GM18867 (cell line): ENCODE results near the gene PRELID2.
A peak's percentile ranks its signal among the peaks of the same experiment; 100 is the strongest.
"Not testable (repeated sequence)": the region's sequence is repeated elsewhere in the genome, so short reads cannot be mapped to it uniquely, and the experiment has no call there.

ENCODE experiments used
- ATAC-seq: cut with Tn5 transposase; IDR thresholded peaks from one replicate; pipeline ENCODE4 v1.9.1; 2021; ENCODE audit warnings: mild to moderate bottlenecking, moderate library complexity; ENCODE audit not compliant: unreplicated experiment

Gene PRELID2

DNA sequence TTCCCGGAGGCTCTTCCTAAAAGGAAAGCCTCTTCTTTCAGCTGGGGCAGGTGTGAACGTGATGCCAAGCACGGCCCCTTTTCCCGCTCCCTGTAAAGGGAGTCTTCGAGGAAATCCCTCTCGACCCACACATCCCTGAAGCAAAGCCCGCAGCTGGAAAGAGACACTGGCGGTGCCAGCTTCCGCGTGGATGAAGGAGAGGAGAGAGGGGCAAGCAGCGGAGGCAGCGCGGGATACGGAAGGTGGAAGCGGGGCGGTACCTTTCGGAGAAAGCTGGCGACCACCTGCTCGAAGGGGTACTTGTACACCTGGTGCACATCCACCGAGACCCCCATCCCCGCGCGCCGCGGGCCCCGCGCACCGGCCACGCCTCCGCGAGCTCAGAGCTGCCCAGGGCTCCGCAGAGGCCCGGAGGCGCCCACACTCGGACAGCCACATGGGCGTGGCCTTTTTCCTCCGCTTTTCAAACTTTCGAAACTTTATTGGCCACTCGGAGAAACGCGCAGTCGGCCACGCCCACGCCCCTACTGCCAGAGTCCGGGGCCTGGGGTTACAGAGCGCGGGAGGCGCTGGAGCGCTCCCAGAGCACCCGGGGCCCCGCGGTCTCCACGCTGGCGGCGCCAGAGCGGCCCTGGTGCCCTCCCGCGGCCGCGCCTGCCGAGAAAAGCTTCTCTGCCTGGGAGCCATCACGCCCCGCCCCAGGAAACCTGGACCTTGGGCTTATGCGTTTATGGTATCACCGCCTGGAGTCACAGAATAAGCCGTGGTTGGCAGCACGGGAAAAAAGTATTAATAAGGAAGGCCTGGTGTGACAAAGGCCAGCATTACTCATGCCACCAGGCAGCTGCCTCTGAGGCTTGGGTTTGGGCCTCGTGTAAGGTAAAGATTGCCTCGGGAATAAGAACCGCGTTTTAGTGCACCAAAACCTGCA lies at the start of gene PRELID2:
TSS of gene PRELID2 (minus strand) at position 426 of the 931 bp plus-strand sequence. CDS start at position 335, 91 bp downstream.
- ATAC-seq, result peak; percentile 67

DNA sequence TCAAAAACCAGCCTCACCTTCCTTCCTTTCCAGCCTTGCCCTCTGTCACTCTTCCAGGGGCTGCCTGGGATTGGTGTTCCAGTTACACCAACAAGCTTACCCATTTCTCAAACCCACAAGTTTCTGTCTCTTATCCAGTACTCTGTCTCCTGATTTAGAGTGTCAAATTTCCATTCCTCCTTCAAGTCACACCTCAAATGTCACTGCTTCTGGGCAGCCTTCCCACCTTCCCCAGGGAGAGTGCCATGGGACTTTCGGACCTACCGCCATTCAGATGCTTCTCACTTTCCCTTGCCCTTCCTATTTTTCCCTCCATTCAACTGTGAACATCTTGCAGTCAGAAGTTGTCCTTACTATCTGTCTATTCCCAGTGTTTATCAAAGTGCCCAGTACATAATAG lies 39.6 kb upstream of the PRELID2 start:
- no peak for ATAC-seq

DNA sequence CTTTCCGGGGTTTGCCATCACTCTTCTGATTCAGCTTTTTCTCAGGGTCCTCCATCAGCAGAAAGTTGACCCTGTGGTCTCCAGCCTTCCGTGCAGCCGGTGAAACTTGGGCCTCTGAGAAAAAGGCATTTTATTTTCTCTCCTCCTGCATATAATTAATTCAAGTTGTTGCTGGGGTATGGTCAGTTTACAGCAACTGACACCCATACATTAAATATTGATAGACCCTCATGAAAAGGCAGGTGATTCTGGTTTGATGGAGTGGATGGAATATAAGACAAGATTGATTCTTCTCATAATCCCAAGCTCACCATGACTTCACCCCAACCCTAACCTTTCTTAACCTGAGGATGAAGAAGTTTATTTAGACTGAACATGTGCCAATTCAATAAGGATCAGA lies 37.8 kb upstream of the PRELID2 start, which contains the start of gene GRXCR2:
TSS of gene GRXCR2 (minus strand) at position 101 of the 400 bp plus-strand sequence. CDS start at position 55, 46 bp downstream.
- no peak for ATAC-seq

DNA sequence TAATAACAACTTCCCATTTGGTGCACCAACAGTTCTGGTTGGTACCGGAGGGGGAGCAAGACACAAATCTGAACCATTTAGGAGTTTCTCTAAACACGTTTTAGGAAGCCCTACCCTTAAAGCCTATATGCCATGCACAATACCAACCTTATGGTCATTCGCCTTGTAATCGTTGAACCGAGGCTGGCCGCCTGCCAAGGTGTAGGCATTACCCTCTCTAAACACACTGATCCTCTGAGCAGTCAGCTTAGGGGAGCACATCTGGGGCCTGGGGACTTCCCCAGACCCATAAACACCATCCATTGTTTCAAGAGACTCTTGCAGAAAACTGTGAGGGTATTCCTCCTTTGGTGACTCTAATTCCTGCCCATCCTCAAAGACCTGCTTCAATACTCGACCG lies 37.3 kb upstream of the PRELID2 start:
- no peak for ATAC-seq

DNA sequence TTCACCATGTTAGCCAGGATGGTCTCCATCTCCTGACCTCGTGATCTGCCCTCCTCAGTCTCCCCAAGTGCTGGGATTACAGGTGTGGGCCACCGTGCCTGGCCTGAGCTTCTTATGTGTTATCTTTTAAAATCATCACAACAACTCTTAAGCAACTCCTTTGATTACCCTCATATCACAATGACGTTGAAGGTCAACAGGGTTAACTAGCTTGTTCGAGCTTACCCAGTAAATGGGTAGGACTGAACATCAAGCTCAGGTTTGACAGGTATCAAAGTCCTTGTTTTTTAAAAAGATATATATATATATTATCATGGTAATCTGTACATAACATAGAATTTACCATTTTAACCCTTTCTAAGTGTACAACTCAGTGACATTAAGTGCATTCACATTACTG lies 34.6 kb upstream of the PRELID2 start:
- ATAC-seq, result no peak

DNA sequence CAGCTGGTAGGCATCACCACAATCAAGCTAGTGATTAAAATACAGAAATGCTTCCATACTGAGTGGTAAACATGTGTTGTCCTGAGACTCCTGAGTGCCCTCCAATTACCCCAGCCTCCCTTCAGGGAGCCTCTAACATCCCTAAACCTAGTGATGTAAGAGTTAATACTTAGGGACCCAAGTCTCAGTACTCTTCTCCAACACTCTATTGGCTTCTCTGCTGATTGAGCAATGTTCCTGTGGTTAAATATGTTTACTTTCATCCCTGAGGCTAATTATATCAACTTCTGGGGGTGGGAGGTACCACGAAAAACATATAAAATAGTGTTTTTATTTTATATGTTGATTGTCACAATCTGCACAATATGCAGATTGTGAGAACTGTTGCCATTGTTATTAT lies 32.7 kb upstream of the PRELID2 start:
- ATAC-seq, result no peak

DNA sequence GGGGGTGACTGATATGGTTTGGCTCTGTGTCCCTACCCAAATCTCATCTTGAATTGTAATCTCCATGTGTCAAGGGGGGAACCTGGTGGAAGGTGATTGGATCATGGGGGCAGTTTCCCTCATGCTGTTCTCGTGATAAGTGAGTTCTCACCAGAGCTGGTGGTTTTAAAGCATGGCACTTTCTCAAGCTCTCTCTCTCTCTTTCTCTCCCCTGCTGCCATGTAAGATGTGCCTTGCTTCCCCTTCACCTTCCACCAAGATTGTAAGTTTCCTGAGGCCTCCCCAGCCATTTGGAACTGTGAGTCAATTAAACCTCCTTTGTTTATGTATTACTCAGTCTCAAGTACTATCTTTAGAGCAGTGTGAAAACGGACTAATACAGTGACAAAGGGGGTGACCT lies 29.3 kb upstream of the PRELID2 start:
- ATAC-seq, result not testable (repeated sequence)

DNA sequence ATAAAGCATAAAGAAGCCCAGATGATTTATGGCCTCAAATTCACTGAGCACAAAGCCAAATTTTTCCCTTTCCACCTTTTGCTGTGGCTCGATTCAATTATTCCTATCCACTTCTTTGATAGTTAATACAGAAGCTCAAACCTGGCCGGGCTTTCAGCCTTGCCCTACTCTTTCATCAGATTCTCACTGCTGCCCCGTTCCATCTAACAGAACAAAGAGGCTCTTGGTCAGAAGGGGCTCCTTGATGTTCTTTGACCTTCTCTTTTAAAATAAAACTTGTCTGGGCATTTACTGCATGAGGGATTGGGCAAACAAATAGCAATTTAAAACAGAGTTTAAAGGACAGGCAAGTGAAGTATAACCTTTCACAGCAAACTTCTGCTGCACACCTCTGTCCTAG lies 27.9 kb upstream of the PRELID2 start:
- no peak for ATAC-seq

DNA sequence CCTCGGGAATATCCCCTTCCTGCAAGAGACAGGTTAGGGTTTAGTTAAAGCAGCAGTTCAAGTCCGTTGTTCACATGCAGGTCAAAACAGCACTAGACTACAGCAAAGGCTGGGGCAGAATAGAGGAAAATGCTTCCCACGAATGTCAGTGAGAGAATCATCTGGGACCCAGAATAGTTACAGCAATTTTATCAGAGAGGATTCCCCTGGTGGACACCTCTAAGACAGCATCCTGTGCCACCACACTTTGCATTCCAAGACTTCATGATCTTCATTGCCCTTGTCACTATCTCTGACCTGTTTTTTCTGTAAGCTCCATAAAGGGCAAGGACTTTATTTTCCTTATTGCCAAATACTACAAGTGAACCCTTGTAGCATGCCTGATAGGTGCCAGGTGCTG lies 24.8 kb upstream of the PRELID2 start:
- no peak for ATAC-seq

DNA sequence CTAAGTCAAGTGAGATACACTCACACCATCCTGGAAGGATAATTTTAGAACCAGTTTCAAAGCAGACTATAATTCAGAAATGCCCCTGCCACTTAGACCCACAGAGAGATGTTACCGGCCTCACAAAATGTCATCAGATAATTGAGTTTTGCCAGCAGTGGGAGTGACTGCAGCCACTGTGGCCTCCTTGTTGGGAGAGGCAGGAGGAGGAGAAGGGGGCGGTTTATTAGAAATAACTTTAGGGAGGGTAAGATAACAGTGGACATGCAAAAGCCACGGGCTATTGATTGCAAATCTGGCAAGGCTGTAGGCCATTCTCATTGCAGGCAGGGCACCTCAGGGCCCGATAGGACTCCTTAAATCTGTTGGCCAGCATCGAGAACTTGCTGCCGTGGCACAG lies 24.3 kb upstream of the PRELID2 start:
- ATAC-seq, result no peak

DNA sequence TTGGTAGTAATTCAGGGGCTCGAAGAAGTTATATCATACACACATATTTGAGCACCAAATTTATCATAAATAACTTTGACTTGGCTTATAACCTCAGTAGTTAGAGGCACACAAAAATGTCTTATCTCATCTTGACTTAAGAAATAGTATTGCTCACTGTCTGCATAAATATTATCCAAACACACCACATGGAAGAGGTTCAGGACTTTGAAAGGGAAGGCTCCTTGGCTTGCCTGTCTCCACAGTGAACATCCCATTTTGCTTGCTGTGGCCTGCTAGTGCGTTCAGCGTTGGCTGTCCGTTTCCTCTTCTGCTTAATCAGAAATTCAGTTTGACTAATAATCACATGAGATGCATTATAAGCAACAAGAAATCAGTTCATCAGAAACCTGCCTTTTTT lies 23.8 kb upstream of the PRELID2 start:
- no peak for ATAC-seq

DNA sequence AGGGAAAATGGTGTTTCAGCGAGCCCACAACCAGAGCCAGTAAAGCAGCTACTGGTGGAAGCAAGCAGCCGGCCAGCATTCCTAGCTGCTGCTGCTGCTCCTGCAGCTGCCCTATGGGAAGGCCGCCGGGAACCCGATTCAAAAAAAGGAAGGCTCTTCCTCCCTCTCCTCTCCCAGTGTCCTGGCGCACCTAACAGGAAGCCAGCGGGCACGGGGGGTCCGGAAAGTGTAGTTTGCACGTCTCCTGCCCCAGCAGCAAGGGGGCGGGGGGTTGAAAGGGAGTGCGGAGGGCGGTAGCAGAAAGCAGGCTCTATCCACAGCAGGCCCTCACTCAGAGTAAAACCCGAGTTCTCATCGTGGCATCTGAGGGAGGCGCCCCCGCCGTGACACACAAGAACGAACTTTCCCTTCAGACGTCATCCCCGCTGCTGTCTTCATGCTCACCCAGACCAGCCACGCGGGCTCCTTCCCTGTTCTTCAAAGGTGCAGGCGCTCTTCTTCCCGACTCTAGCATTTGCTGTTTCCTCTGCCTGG lies 21.2 kb upstream of the PRELID2 start:
- ATAC-seq, result no peak

DNA sequence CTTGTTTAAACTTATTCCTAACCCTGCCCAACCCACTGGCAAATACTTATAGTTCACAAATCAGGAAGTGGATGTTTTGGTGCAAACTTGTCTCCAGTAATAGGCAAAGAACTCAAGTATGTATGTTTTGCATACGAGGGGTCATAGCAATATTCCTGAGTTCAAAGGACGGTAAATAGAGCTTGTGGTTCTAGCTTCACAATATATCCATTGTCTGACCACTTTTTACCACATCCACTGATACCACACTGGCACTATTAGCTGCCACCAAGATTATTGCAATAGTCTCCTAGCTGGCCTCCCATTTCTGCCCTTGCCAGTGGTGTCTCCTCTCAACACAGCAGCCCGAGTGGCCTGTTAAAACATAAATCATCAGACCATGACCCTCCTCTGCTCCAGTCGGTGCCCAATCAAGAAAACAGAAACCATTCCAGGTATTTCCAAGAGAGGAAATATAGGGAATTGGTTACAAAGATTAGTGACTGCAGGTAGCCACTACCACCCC lies 20.7 kb upstream of the PRELID2 start:
- no peak for ATAC-seq

DNA sequence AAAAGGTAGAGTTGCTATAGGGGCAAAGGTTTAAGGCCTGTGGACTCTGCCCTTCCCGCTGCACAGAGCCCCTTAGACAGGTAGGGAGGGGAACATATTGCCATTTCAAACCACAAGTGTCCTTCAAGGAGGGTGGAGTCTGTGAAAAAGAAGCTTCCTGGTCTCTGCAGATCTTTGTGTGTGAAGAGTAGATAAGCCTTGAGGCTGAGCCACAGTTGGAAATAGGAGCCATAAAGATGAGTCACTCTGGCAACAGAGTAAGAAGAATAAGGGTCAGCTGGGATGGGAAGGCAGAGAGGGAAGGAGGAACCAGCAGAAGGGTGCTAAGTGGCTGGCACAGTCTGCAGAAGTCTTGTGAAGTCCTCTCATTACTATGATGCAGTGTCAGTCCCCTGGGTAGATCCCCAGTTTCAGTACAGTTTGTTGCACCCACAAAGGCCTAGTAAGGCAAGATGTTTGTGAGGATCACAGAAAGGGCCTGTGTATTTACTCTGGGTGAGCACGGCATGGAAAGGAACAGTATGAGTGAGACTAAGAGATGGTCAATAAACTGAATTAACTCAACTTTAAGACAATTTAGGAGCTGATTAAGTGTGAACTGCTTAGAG lies 19.6 kb upstream of the PRELID2 start:
- no peak for ATAC-seq

DNA sequence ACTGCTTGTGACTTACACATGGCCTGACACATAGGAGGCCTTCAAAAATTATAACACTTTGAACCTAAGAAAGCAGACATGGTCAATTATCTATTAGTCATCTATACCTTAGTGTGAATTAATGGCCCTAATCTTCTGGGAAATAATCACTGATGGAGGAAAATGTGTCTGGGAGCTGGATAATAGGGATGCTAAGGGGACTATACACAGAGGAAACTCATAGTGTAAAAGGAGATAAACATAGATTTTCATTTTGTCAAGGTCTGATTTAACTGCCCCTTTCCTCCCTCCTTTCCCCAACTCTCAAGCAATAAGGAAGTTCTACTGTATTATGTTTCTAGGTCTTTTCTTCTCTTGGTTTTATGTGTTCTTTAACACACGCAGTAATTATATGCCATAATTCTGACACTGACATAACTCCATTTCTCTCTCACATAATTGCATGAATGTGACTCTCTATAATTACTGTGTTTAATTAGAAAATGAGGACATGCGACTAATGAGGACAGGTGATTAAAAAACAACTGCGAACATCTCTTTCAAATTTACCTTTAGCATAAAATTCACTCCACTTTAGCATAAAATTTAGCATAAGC lies 18.7 kb upstream of the PRELID2 start:
- ATAC-seq, result no peak

DNA sequence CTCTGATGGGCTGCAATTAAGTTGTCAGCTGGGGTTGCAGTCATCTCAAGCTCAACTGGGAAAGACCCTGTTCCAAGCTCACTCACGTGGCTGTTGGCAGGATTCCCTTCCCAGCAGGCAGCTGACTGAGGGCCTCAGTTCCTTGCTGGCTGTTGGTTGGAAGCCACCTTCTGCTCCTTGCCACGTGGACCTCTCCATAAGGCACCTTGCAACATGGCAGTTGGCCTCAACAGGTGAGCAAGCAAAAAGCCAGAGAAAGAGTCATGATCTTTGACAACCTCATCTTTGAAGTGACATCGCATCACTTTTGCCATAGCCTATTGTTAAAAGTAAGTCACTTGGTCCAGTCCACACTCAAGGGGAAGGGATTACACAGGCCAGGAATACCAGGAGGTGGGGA lies 17.8 kb upstream of the PRELID2 start:
- ATAC-seq, result no peak

DNA sequence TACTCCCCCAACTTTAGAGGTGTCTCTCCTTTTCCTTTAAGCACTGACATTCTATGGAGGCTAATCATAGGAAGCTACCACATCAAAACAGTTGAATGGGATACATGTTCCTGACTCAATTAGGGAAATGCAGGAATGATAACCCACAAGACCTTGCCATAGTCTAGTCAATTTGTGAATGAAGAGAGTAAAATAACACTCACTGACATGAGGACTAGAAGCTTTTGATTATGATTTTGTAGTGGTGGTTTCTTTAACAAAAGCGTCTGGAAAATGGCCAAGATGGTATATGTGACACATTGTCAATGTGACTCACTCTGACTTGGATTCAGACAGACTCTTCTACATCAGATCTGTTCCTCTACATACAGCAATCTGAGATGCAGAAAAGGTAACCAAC lies 13.7 kb upstream of the PRELID2 start:
- no peak for ATAC-seq

DNA sequence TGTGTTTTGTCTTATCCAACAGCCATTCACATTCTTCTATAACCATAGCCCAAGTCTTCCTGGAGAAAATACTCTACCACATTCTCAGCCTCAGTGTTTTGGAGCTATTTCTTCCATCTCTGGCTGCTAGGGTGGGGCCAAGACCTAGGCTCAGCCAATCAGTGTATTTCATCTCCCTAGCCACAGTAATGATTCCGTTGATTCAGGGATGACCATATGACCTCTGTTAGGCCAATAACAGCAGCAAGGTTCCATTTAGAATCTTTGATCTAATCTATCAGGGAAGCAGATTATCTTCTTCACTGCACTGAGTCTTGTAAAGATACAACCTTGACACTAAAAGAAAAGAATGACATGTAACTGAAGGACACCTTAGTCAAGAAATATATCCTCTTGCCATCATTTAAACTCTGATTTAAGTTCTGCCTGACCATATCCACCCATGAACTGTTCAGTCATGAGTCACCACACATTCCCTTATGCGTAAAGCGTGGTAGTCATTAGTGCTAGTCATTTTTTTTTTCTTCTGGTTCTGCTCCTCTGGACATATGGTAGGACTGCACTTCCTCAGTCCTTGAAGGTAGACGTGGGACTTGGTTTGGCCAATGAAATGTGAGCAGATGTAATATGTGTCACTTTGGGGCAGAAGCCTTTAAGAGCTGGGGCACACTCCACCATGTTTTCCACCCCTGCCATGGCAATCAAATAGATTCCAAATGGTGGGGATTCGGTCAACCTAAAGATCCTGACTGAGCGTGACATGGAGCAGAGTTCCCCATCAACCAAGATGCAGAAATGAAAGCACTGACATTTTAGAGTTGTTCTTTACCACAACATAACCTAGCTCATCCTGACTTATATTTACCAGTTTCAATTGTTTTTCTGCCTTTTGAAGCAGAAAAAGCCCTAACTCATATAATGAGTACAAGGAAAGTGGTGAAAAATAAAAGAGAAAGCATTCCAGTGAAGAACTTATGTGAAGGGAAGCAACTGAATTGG lies 12.7 kb upstream of the PRELID2 start:
- no peak for ATAC-seq

DNA sequence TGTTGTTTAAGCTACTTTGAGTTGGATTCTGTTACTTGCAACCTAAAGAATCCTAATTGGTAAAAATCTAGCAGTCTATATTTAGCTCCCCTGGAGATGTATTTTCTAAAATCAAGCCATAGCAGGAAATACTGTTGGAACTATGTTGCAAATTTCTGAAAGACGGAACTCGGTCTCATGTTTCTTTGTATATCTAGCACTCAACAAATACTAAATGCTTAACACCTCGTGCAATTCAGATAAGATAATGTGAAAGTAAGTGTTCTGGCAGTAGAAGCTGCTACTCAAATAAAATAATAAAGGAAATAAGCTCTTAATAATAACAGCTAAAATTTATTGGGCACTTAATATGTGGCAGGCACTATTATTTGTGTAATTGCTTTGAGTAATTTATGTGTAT lies 10.9 kb upstream of the PRELID2 start:
- no peak for ATAC-seq

DNA sequence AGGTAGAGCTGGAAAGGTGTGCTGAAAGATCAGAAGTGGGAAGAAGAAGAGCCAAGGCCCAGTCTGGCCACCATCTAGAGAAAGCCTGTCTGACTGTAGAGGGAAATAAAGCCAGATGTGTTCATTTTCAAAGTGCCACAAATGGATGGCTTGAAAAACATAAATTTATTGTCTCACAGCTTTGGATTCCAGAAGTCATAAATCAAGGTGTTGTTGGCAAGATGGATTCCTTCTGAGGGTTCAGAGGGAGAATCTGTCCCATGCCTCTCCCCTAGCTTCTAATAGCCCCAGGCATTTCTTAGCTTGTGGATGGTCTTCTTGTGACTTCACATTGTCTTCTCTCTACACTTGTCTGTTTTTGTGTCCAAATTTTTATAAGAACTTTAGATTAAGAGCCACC lies 6.2 kb upstream of the PRELID2 start:
- ATAC-seq, result no peak
